Immature natural killer cell (primary cell): ENCODE measurements around the gene TSEN34. TPM values are rescaled to one million over a fixed set of nuclear protein-coding genes. Genes with fewer than 3 reads are reported as not detected.
A peak's percentile ranks its signal among the peaks of the same experiment; 100 is the strongest.
"Not testable (repeated sequence)": the region's sequence is repeated elsewhere in the genome, so short reads cannot be mapped to it uniquely, and the experiment has no call there.

Experiments used
- DNase-seq, 3 donors: peaks; one replicate each; pipeline ENCODE4 v3.0.0; 2022; ENCODE audit warnings: mixed read lengths in 1 of 3
- H3K27ac Mint-ChIP-seq, 6 donors: one replicate each; pipeline ENCODE4 v1.8.0; 2020; ENCODE audit warnings: mixed read lengths in 6 of 6, mild to moderate bottlenecking in 5 of 6, inconsistent platforms in 4 of 6, moderate library complexity in 3 of 6
- H3K27me3 Mint-ChIP-seq, 3 donors: one replicate each; pipeline ENCODE4 v1.8.0; 2020 to 2021; ENCODE audit warnings: low read depth in 3 of 3, mild to moderate bottlenecking in 3 of 3, mixed read lengths in 3 of 3, moderate library complexity in 3 of 3, inconsistent platforms in 1 of 3
- H3K36me3 Mint-ChIP-seq, 3 donors: one replicate each; pipeline ENCODE4 v1.8.0; 2020; ENCODE audit warnings: mixed read lengths in 3 of 3, inconsistent platforms in 2 of 3, mild to moderate bottlenecking in 2 of 3
- H3K4me1 Mint-ChIP-seq, 2 donors: one replicate each; pipeline ENCODE4 v1.8.0; 2020; ENCODE audit warnings: inconsistent platforms in 2 of 2, mild to moderate bottlenecking in 2 of 2, mixed read lengths in 2 of 2, moderate library complexity in 1 of 2
- H3K4me3 Mint-ChIP-seq, 5 donors: one replicate each; pipeline ENCODE4 v1.8.0; 2020; ENCODE audit warnings: mild to moderate bottlenecking in 5 of 5, mixed read lengths in 5 of 5, inconsistent platforms in 3 of 5, moderate library complexity in 3 of 5
- H3K9me3 Mint-ChIP-seq, 6 donors: one replicate each; pipeline ENCODE4 v1.8.0; 2020; ENCODE audit warnings: mild to moderate bottlenecking in 6 of 6, mixed read lengths in 6 of 6, inconsistent platforms in 4 of 6, moderate library complexity in 3 of 6
- polyA plus RNA-seq, 3 donors: library from polyadenylated mRNA; unstranded; fragments of 300-500 nt; fragmentation: Illumina TruSeq; gene quantifications; one replicate each; pipeline ENCODE4 v1.2.3, GENCODE V29; 2021

The TSEN34 gene
- polyA plus RNA-seq, 3 donors from 2014 or later, result 26.6 to 36.4 (median 34.0) TPM

- DNase-seq, result peak; percentile 81 to 85 (median 82)
- Mint-ChIP-seq H3K4me3 (no peak overlapping the region), H3K27ac (peak overlapping the region in 1 of 6 donors; percentile 26), H3K36me3 (no peaks in the 10 kb centered on the region), H3K27me3 (peaks cover 1 to 3% (median 2%) of the 10 kb centered on the region in 3 donors), H3K4me1 (peaks cover 17 to 18% of the 10 kb centered on the region in 2 donors), H3K9me3 (no peaks in the 10 kb centered on the region)
Measured at GRCh38 chr19:54168174-54168917, 22.8 kb upstream of the TSEN34 start.

- no peak for DNase-seq
- Mint-ChIP-seq H3K27ac (no peak overlapping the region), H3K36me3 (no peaks in the 10 kb centered on the region), H3K4me3 (no peak overlapping the region), H3K27me3 (peaks cover 0 to 4% (median 1%) of the 10 kb centered on the region in 3 donors), H3K4me1 (peaks cover 9 to 15% of the 10 kb centered on the region in 2 donors), H3K9me3 (no peaks in the 10 kb centered on the region)
Measured at GRCh38 chr19:54169149-54169740, 21.9 kb upstream of the TSEN34 start.

GRCh38 chr19:54171736-54172431, 19.2 kb upstream of the TSEN34 start:
- not testable (repeated sequence) for H3K9me3 Mint-ChIP-seq, H3K4me3 Mint-ChIP-seq, H3K27me3 Mint-ChIP-seq, H3K36me3 Mint-ChIP-seq, DNase-seq, H3K27ac Mint-ChIP-seq, H3K4me1 Mint-ChIP-seq

- no peak for DNase-seq
- Mint-ChIP-seq H3K9me3 (no peaks in the 10 kb centered on the region), H3K27me3 (peaks cover 1 to 2% (median 1%) of the 10 kb centered on the region in 3 donors), H3K36me3 (no peaks in the 10 kb centered on the region), H3K27ac (no peak within 1 kb of the TSS), H3K4me1 (peaks cover 0 to 3% of the 10 kb centered on the region in 2 donors), H3K4me3 (no peak within 1 kb of the TSS)
Measured at GRCh38 chr19:54172471-54173358, 18.4 kb upstream of the TSEN34 start, which contains the start of gene TMC4. Gene TMC4, minus strand, starts transcription at chr19:54173160. Its CDS starts 43 bp downstream, at chr19:54173117.

- H3K27ac Mint-ChIP-seq, result no peak overlapping the region
- H3K4me1 Mint-ChIP-seq, result peaks cover 0 to 2% of the 10 kb centered on the region in 2 donors
- peaks cover 1 to 2% (median 1%) of the 10 kb centered on the region in 3 donors for H3K27me3 Mint-ChIP-seq
- no peak overlapping the region for H3K4me3 Mint-ChIP-seq
- peaks cover 3% of the 10 kb centered on the region in 3 donors for H3K36me3 Mint-ChIP-seq
- no peak for DNase-seq
- H3K9me3 Mint-ChIP-seq, result no peaks in the 10 kb centered on the region
Measured at GRCh38 chr19:54173359-54173699, 17.8 kb upstream of the TSEN34 start.

GRCh38 chr19:54173951-54174834, 16.9 kb upstream of the TSEN34 start:
- H3K9me3 Mint-ChIP-seq, result no peaks in the 10 kb centered on the region
- H3K27ac Mint-ChIP-seq, result no peak overlapping the region

GRCh38 chr19:54178581-54179261, 12.4 kb upstream of the TSEN34 start:
- Mint-ChIP-seq H3K4me1 (no peaks in the 10 kb centered on the region), H3K9me3 (no peaks in the 10 kb centered on the region), H3K36me3 (peaks cover 3 to 5% (median 4%) of the 10 kb centered on the region in 3 donors), H3K4me3 (no peak overlapping the region), H3K27me3 (peaks cover 0 to 1% (median 0%) of the 10 kb centered on the region in 3 donors), H3K27ac (no peak overlapping the region)
- DNase-seq, result peak in 1 of 3 donors; percentile 25

More at GRCh38 chr19:54173951-54174834, 16.9 kb upstream of the TSEN34 start:
- H3K27me3 Mint-ChIP-seq, result peaks cover 0 to 2% (median 1%) of the 10 kb centered on the region in 3 donors
- DNase-seq, result no peak
- peaks cover 3 to 4% (median 4%) of the 10 kb centered on the region in 3 donors for H3K36me3 Mint-ChIP-seq
- H3K4me1 Mint-ChIP-seq, result no peaks in the 10 kb centered on the region
- no peak overlapping the region for H3K4me3 Mint-ChIP-seq

- no peak overlapping the region for H3K4me3 Mint-ChIP-seq
- peaks cover 3 to 8% (median 6%) of the 10 kb centered on the region in 3 donors for H3K36me3 Mint-ChIP-seq
- DNase-seq, result no peak
- no peaks in the 10 kb centered on the region for H3K9me3 Mint-ChIP-seq
- no peaks in the 10 kb centered on the region for H3K4me1 Mint-ChIP-seq
- no peak overlapping the region for H3K27ac Mint-ChIP-seq
- H3K27me3 Mint-ChIP-seq, result peaks cover 0 to 1% (median 0%) of the 10 kb centered on the region in 3 donors
Measured at GRCh38 chr19:54179262-54179852, 11.8 kb upstream of the TSEN34 start.

DNA sequence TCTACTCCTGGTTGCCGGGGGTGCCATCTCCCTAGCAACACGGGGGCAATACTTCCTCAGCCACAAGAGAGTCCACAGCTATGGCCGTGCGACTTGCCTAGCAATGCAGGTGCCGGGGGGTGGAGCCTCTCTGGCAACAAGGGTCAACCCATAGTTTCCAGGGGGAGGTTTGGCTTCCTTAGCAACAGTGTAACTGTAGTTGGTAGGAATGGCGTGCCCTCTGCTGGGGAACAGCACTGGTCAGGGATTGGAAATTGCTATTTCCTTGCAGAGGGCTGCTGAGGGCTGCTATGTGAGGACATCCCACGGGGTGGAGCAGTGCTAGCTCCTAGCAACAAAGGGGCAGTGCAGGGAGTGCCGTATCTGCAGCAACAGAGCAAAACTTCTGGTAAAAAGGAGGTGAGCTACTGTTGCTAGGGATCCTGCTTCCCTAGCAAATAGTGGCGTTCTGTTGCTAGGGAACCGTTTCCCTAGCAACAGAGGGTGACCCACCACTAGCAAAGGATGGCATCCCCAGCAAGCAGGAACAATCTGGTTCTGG, 11.1 kb upstream of the TSEN34 start:
- Mint-ChIP-seq H3K9me3 (no peaks in the 10 kb centered on the region), H3K36me3 (peaks cover 3 to 8% (median 6%) of the 10 kb centered on the region in 3 donors), H3K27ac (no peak overlapping the region), H3K4me3 (no peak overlapping the region), H3K27me3 (peaks cover 0 to 1% (median 0%) of the 10 kb centered on the region in 3 donors), H3K4me1 (no peaks in the 10 kb centered on the region)
- DNase-seq, result no peak

GRCh38 chr19:54180691-54181091, 10.4 kb upstream of the TSEN34 start:
- peaks cover 3 to 11% (median 6%) of the 10 kb centered on the region in 3 donors for H3K36me3 Mint-ChIP-seq
- no peaks in the 10 kb centered on the region for H3K4me1 Mint-ChIP-seq
- no peak for DNase-seq
- no peak overlapping the region for H3K4me3 Mint-ChIP-seq
- peaks cover 0 to 1% (median 0%) of the 10 kb centered on the region in 3 donors for H3K27me3 Mint-ChIP-seq
- no peak overlapping the region for H3K27ac Mint-ChIP-seq
- H3K9me3 Mint-ChIP-seq, result no peaks in the 10 kb centered on the region

DNA sequence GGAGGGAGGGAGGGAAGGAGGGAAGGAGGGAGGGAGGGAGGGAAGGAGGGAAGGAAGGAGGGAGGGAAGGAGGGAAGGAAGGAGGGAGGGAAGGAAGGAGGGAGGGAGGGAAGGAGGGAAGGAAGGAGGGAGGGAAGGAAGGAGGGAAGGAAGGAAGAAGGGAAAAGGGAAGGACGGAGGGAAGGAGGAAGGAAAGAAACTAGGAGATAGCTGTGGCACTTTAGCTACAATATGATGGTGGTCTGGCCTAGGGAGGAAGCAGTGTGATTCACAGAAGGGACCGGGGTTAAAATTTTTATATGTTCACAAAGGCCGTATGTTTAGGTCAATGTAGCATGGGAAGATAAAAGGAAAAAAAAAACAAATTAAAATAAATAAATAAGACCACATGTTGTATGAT, 9.2 kb upstream of the TSEN34 start:
- H3K4me1 Mint-ChIP-seq, H3K27me3 Mint-ChIP-seq, H3K27ac Mint-ChIP-seq, DNase-seq, H3K9me3 Mint-ChIP-seq, H3K4me3 Mint-ChIP-seq: not testable (repeated sequence)
- peaks cover 3 to 15% (median 6%) of the 10 kb centered on the region in 3 donors for H3K36me3 Mint-ChIP-seq
